H1 (cell line): ENCODE data around the gene NEDD8. TPM values are rescaled to one million over a fixed set of nuclear protein-coding genes. Genes with fewer than 3 reads are reported as not detected.

Experiments used
- polyA plus RNA-seq, 7 experiments: library from polyadenylated mRNA; depleted of rRNA in 3 of 7; stranded (reverse) in 5 of 7; unstranded in 2 of 7; fragments of >200 nt in 5 of 7; fragments of 200-250 nt in 2 of 7; gene quantifications; 1 replicate in 5 of 7; 2 replicates in 1 of 7; 4 replicates in 1 of 7; pipeline versions ENCODE4 v1.2.1 to v1.2.3, GENCODE V29; 2011 to 2013; ENCODE audit warnings: missing spikeins in 2 of 7, mixed read lengths in 2 of 7
- total RNA-seq: library from RNA; stranded (reverse); fragmentation: NEBNext Ultra II Directional; extraction: Animal tissue kit (Norgen Biotek cat#: 25700); gene quantifications from 2 replicates; pipeline ENCODE4 v1.2.1, GENCODE V29; 2021
- TF ChIP-seq, protein P1 (sequence below), 3 experiments: IDR thresholded peaks; 1 replicate in 2 of 3; 2 replicates in 1 of 3; pipeline versions ENCODE4 v1.5.1 to v1.6.1; 2011; ENCODE audit warnings: low read length in 3 of 3, mild to moderate bottlenecking in 3 of 3, inconsistent platforms in 2 of 3, low read depth in 1 of 3, moderate library complexity in 1 of 3; ENCODE audit not compliant: insufficient read depth in 1 of 3; ENCODE audit errors: control extremely low read depth in 1 of 3

Gene NEDD8
- total and polyA plus RNA-seq, 2 of the 8 experiments (the other 6 are each of a cell fraction or from before 2014, with no cell fraction given): 253 to 317 TPM

GRCh38 chr14:24281636-24282035, 49.5 kb upstream of the NEDD8 start (continued):
- TF ChIP-seq, protein P1, sequence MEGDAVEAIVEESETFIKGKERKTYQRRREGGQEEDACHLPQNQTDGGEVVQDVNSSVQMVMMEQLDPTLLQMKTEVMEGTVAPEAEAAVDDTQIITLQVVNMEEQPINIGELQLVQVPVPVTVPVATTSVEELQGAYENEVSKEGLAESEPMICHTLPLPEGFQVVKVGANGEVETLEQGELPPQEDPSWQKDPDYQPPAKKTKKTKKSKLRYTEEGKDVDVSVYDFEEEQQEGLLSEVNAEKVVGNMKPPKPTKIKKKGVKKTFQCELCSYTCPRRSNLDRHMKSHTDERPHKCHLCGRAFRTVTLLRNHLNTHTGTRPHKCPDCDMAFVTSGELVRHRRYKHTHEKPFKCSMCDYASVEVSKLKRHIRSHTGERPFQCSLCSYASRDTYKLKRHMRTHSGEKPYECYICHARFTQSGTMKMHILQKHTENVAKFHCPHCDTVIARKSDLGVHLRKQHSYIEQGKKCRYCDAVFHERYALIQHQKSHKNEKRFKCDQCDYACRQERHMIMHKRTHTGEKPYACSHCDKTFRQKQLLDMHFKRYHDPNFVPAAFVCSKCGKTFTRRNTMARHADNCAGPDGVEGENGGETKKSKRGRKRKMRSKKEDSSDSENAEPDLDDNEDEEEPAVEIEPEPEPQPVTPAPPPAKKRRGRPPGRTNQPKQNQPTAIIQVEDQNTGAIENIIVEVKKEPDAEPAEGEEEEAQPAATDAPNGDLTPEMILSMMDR (IDR thresholded peaks at IDR 0.05; ENCODE audit: control extremely low read depth in 1 of 3, insufficient read depth in 1 of 3, low read depth in 1 of 3, low read length in 3 of 3): no peak
